IPS-18a (cell line): ENCODE measurements around the gene SYNPO.

Experiments used
- H3K27ac ChIP-seq: one replicate; pipeline ENCODE4 v1.5.1; 2013; ENCODE audit warnings: low read length
- H3K27me3 ChIP-seq: one replicate; pipeline ENCODE4 v1.6.1; 2013; ENCODE audit warnings: mild to moderate bottlenecking, low read length; ENCODE audit not compliant: control insufficient read depth, insufficient read depth
- H3K36me3 ChIP-seq: one replicate; pipeline ENCODE4 v1.6.1; 2013; ENCODE audit warnings: low read depth, low read length; ENCODE audit not compliant: control insufficient read depth
- H3K4me1 ChIP-seq: one replicate; pipeline ENCODE4 v1.6.1; 2013; ENCODE audit warnings: low read depth, low read length; ENCODE audit not compliant: control insufficient read depth
- H3K4me3 ChIP-seq: one replicate; pipeline ENCODE4 v1.5.1; 2013; ENCODE audit warnings: low read length
- H3K9ac ChIP-seq: one replicate; pipeline ENCODE4 v1.6.1; 2013; ENCODE audit warnings: mild to moderate bottlenecking, low read length, moderate library complexity
- H3K9me3 ChIP-seq: one replicate; pipeline ENCODE4 v1.6.1; 2013; ENCODE audit warnings: low read depth, low read length; ENCODE audit not compliant: control insufficient read depth

The SYNPO gene

GRCh38 chr5:150648294-150649107 lies 8.0 kb downstream of the SYNPO start:
- no peak overlapping the region for H3K4me3 ChIP-seq
- H3K4me1 ChIP-seq: peaks cover 16% of the 10 kb centered on the region
- H3K36me3 ChIP-seq: no peaks in the 10 kb centered on the region
- no peaks in the 10 kb centered on the region for H3K27me3 ChIP-seq
- H3K9ac ChIP-seq: no peak overlapping the region
- H3K27ac ChIP-seq: no peak overlapping the region
- no peaks in the 10 kb centered on the region for H3K9me3 ChIP-seq

- Histone ChIP-seq H3K9me3 (no peaks in the 10 kb centered on the region), H3K9ac (no peak overlapping the region), H3K27me3 (no peaks in the 10 kb centered on the region), H3K36me3 (no peaks in the 10 kb centered on the region), H3K27ac (no peak overlapping the region), H3K4me3 (no peak overlapping the region), H3K4me1 (peaks cover 13% of the 10 kb centered on the region)
Measured at GRCh38 chr5:150649108-150650020, 8.9 kb downstream of the SYNPO start.

GRCh38 chr5:150650021-150651006 lies 9.9 kb downstream of the SYNPO start:
- no peaks in the 10 kb centered on the region for H3K36me3 ChIP-seq
- H3K27me3 ChIP-seq: no peaks in the 10 kb centered on the region
- H3K4me3 ChIP-seq: no peak overlapping the region
- no peaks in the 10 kb centered on the region for H3K9me3 ChIP-seq
- H3K4me1 ChIP-seq: peaks cover 4% of the 10 kb centered on the region
- no peak overlapping the region for H3K9ac ChIP-seq
- no peak overlapping the region for H3K27ac ChIP-seq

GRCh38 chr5:150651382-150651781 lies 10.9 kb downstream of the SYNPO start:
- Histone ChIP-seq H3K36me3 (no peaks in the 10 kb centered on the region), H3K4me1 (peaks cover 3% of the 10 kb centered on the region), H3K9me3 (no peaks in the 10 kb centered on the region), H3K27ac (no peak overlapping the region), H3K9ac (no peak overlapping the region), H3K4me3 (no peak overlapping the region), H3K27me3 (no peaks in the 10 kb centered on the region)

- H3K4me3 ChIP-seq: no peak overlapping the region
- H3K9me3 ChIP-seq: no peaks in the 10 kb centered on the region
- H3K9ac ChIP-seq: no peak overlapping the region
- no peak overlapping the region for H3K27ac ChIP-seq
- peaks cover 3% of the 10 kb centered on the region for H3K4me1 ChIP-seq
- peaks cover under 1% of the 10 kb centered on the region for H3K27me3 ChIP-seq
- H3K36me3 ChIP-seq: no peaks in the 10 kb centered on the region
Measured at GRCh38 chr5:150651924-150652671, 11.6 kb downstream of the SYNPO start.

GRCh38 chr5:150653145-150653761 lies 12.8 kb downstream of the SYNPO start:
- peaks cover 3% of the 10 kb centered on the region for H3K4me1 ChIP-seq
- H3K9ac ChIP-seq: no peak overlapping the region
- H3K36me3 ChIP-seq: no peaks in the 10 kb centered on the region
- H3K9me3 ChIP-seq: no peaks in the 10 kb centered on the region
- no peak overlapping the region for H3K4me3 ChIP-seq
- peaks cover 4% of the 10 kb centered on the region for H3K27me3 ChIP-seq
- no peak overlapping the region for H3K27ac ChIP-seq

- H3K27me3 ChIP-seq: peaks cover 4% of the 10 kb centered on the region
- H3K9ac ChIP-seq: no peak overlapping the region
- peaks cover 3% of the 10 kb centered on the region for H3K4me1 ChIP-seq
- no peaks in the 10 kb centered on the region for H3K36me3 ChIP-seq
- no peak overlapping the region for H3K4me3 ChIP-seq
- no peak overlapping the region for H3K27ac ChIP-seq
- no peaks in the 10 kb centered on the region for H3K9me3 ChIP-seq
Measured at GRCh38 chr5:150653762-150654556, 13.5 kb downstream of the SYNPO start.

GRCh38 chr5:150655221-150655620 lies 14.8 kb downstream of the SYNPO start:
- Histone ChIP-seq H3K27me3 (peaks cover 4% of the 10 kb centered on the region), H3K4me3 (no peak overlapping the region), H3K27ac (no peak overlapping the region), H3K9ac (no peak overlapping the region), H3K9me3 (no peaks in the 10 kb centered on the region), H3K36me3 (no peaks in the 10 kb centered on the region), H3K4me1 (peaks cover 3% of the 10 kb centered on the region)

GRCh38 chr5:150656191-150657132 lies 16.0 kb downstream of the SYNPO start:
- Histone ChIP-seq H3K27me3 (peaks cover 4% of the 10 kb centered on the region), H3K9ac (peak overlapping the region; percentile 78), H3K4me3 (peak overlapping the region; percentile 68), H3K9me3 (no peaks in the 10 kb centered on the region), H3K36me3 (no peaks in the 10 kb centered on the region), H3K27ac (no peak overlapping the region), H3K4me1 (peaks cover 3% of the 10 kb centered on the region)
